K562 (cell line): Measurements from ENCODE around the gene HYI.

ENCODE experiments used
- KLF6 ChIP-seq: fragments of 250-450 bp; sonication (Bioruptor Pico); IDR thresholded peaks from 2 replicates; pipeline ENCODE4 v1.4.0; 2020; ENCODE audit warnings: mild to moderate bottlenecking, moderate library complexity, borderline replicate concordance
- MYNN ChIP-seq, 2 experiments: sonication (generic); formaldehyde crosslinking in 1 of 2; IDR thresholded peaks; 2 replicates each; pipeline versions ENCODE4 v1.5.0 to v1.6.1; 2016 to 2020; ENCODE audit warnings: antibody characterized with exemption in 1 of 2, missing genetic modification reagents in 1 of 2
- POLR2A ChIP-seq: fragments of 450-650 bp; conservative IDR thresholded peaks from 2 replicates; pipeline ENCODE4 v1.6.1; 2016
- ZNF121 ChIP-seq: sonication (generic); formaldehyde crosslinking; conservative IDR thresholded peaks from 2 replicates; pipeline ENCODE4 v1.8.0; 2022; ENCODE audit warnings: missing genetic modification reagents
- ZNF274 ChIP-seq: IDR thresholded peaks from 2 replicates; pipeline ENCODE4 v1.6.1; 2011; ENCODE audit warnings: low read depth, mild to moderate bottlenecking, low read length, moderate library complexity, borderline replicate concordance
- TF ChIP-seq, protein P1 (sequence below), 3 experiments: IDR thresholded peaks in 2 of 3; conservative IDR thresholded peaks in 1 of 3; 2 replicates each; pipeline ENCODE4 v1.5.1; 2011 to 2012; ENCODE audit warnings: low read length in 3 of 3, mild to moderate bottlenecking in 3 of 3, control low read depth in 2 of 3, improper control_type of control experiment in 1 of 3, inconsistent platforms in 1 of 3, low read depth in 1 of 3, mixed read lengths in 1 of 3, moderate library complexity in 1 of 3; ENCODE audit not compliant: insufficient read depth in 2 of 3

DNA sequence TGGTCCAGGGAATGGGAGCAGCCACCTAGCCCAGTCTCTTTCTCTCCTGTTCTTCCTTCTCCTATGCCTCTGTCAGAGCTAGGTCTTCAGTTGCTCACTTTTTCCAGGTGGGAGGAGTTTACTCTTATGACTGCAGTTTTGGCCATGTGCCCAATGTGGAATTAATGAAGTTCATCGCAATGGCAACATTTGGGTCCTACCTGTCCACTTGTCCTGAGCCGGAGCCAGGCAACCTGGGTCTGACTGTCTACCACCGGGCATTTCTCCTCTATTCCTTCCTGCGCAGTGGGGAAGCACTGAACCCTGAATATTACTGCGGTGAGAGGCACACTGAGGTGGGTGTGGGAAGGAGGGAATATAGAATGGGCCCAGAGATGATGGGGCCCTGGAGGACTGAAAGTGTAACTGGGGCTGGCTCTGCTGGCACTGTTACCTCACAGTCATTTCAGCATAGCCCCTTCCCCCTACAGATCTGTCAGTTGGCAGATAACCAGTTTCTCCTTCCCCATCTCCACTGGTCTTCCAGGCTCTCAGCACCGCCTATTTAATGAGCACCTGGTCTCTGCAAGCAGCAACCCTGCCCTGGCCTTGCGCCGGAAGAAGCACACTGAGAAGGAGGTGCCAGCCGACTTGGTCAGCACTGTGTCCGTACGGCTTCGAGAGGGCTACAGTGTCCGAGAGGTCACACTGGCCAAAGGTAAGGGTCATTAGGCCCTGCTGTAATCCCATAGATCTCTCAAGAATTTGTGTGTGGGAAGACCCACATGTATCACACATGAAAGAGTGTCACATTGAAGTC is 33.9 kb downstream of the HYI start:
- TF ChIP-seq MYNN (IDR thresholded peaks at IDR 0.05) (no peak), MYNN (CRISPR knock-in tag; IDR thresholded peaks at IDR 0.05) (no peak), POLR2A (no peak), ZNF274 (no peak), KLF6 (CRISPR knock-in tag) (no peak), ZNF121 (CRISPR knock-in tag) (no peak)
- TF ChIP-seq, protein P1, sequence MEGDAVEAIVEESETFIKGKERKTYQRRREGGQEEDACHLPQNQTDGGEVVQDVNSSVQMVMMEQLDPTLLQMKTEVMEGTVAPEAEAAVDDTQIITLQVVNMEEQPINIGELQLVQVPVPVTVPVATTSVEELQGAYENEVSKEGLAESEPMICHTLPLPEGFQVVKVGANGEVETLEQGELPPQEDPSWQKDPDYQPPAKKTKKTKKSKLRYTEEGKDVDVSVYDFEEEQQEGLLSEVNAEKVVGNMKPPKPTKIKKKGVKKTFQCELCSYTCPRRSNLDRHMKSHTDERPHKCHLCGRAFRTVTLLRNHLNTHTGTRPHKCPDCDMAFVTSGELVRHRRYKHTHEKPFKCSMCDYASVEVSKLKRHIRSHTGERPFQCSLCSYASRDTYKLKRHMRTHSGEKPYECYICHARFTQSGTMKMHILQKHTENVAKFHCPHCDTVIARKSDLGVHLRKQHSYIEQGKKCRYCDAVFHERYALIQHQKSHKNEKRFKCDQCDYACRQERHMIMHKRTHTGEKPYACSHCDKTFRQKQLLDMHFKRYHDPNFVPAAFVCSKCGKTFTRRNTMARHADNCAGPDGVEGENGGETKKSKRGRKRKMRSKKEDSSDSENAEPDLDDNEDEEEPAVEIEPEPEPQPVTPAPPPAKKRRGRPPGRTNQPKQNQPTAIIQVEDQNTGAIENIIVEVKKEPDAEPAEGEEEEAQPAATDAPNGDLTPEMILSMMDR (IDR thresholded peaks at IDR 0.05 in 2 of 3, conservative IDR thresholded peaks at IDR 0.05 in 1 of 3; ENCODE audit: insufficient read depth in 2 of 3, low read depth in 1 of 3, low read length in 3 of 3) = no peak
